Heart right ventricle (tissue), 16 donors: Measurements from ENCODE around the gene CPVL. TPM values are rescaled to one million over a fixed set of nuclear protein-coding genes. Genes with fewer than 3 reads are reported as not detected.

ENCODE experiments used
- ATAC-seq, 8 donors: fragments of 200-7000 bp; cut with Tn5 transposase; one replicate each; pipeline ENCODE4 v1.9.1; 2020; ENCODE audit warnings: mild to moderate bottlenecking in 8 of 8, moderate library complexity in 8 of 8, moderate number of reproducible peaks in 1 of 8
- DNase-seq, 2 donors: peaks; one replicate each; pipeline ENCODE4 v3.0.0-alpha.2; 2020
- H3K27ac ChIP-seq, 10 donors: fragments of 200-600 bp; sonication (generic) in 2 of 10; one replicate each; pipeline versions ENCODE4 v1.5.0 to v1.8.0; 2020 to 2022; ENCODE audit warnings: mild to moderate bottlenecking in 3 of 10
- H3K27me3 ChIP-seq, 7 donors: fragments of 200-600 bp; one replicate each; pipeline ENCODE4 v1.8.0; 2021 to 2022; ENCODE audit warnings: mild to moderate bottlenecking in 2 of 7
- H3K36me3 ChIP-seq, 9 donors: fragments of 200-600 bp; sonication (generic) in 1 of 9; one replicate each; pipeline versions ENCODE4 v1.5.0 to v1.8.0; 2020 to 2022; ENCODE audit warnings: mild to moderate bottlenecking in 2 of 9
- H3K4me1 ChIP-seq, 9 donors: fragments of 200-600 bp; sonication (generic) in 1 of 9; one replicate each; pipeline versions ENCODE4 v1.5.0 to v1.8.0; 2020 to 2022; ENCODE audit warnings: mild to moderate bottlenecking in 4 of 9
- H3K4me3 ChIP-seq, 10 donors: fragments of 200-600 bp; sonication (generic) in 2 of 10; one replicate each; pipeline versions ENCODE4 v1.5.0 to v1.8.0; 2020 to 2022; ENCODE audit warnings: mild to moderate bottlenecking in 7 of 10, moderate library complexity in 2 of 10
- H3K9me3 ChIP-seq, 11 donors: fragments of 200-600 bp in 10 of 11; sonication (generic) in 2 of 11; one replicate each; pipeline versions ENCODE4 v1.5.0 to v1.8.0; 2013 to 2022; ENCODE audit warnings: mild to moderate bottlenecking in 2 of 11, control low read depth in 1 of 11, moderate library complexity in 1 of 11
- WGBS, 2 donors: extraction: QIAGEN DNeasy Blood & Tissue Kit; methylation state at CpG; one replicate each; pipeline ENCODE4 v1.1.7; 2013; ENCODE audit warnings: inconsistent platforms in 1 of 2; 5-methylcytosine and 5-hydroxymethylcytosine counted together
- intact Hi-C, 10 donors: fragments of 100-400 bp; cut with DNase I; formaldehyde crosslinking; loops; one replicate each; pipeline versions ENCODE4 v1.11.1 to v1.14.2; 2022
- polyA plus RNA-seq, 2 donors: library from polyadenylated mRNA; stranded (reverse); fragments of 200-250 nt; gene quantifications; one replicate each; pipeline ENCODE4 v1.2.3, GENCODE V29; 2013
- total RNA-seq, 10 donors: library from RNA; stranded (reverse); fragmentation: NEBNext Ultra II Directional in 3 of 10; extraction: Animal tissue kit (Norgen Biotek cat#: 25700) in 3 of 10; gene quantifications; one replicate each; pipeline versions ENCODE4 v1.2.1 to v1.2.4, GENCODE V29; 2021 to 2023
- TF ChIP-seq, protein P1 (sequence below), 9 donors: fragments of 200-600 bp; sonication (generic) in 2 of 9; IDR thresholded peaks; one replicate each; pipeline versions ENCODE4 v1.5.0 to v1.8.0; 2021 to 2022; ENCODE audit warnings: antibody characterized with exemption in 9 of 9, mild to moderate bottlenecking in 5 of 9, moderate library complexity in 1 of 9
- donor health status: Arrhythmogenic right ventricular cardiomyopathy.
- donor health status: ischemic (EF 13 %, LVEDD 7.1; RV severe dilation, severe dysfunction).
- donor health status: healthy with polysubstance abuse.
- donor health status: DM: no; HTN: yes; CAD: no.
- donor health status: DM: no; HTN: no; CAD: no.
- donor health status: ischemic (EF 25% LVEDD 6.9; RV normal size, moderate dysfunction).
- donor health status: ischemic (EF 25% LVEDD 5.7; RV mildly dilated, moderate dysfunction).
- donor health status: healthy.
- donor health status: DM: yes; HTN: yes; CAD: no.
- donor health status: Ischemic cardiomyopathy.
- donor health status: ischemic (EF 35%, LVEDD 5.7; RV mildly dilated, moderate dysfunction).
- donor health status: nonischemic (EF 11% LVEDD 7.7; RV severe dilation, severe dysfunction).
- donor health status: DM: yes; HTN: yes; CAD: no.
- donor health status: PGD.
- donor health status: ischemic (EF 29% LVEDD 5.4; RV normal size, mild dysfunction).
- donor health status: nonischemic (EF 23%, LVEDD 6.1; RV moderate dilation, normal function).

The CPVL gene
- total and polyA plus RNA-seq, 12 donors: 49.4 to 215 (median 93.0) TPM

DNA sequence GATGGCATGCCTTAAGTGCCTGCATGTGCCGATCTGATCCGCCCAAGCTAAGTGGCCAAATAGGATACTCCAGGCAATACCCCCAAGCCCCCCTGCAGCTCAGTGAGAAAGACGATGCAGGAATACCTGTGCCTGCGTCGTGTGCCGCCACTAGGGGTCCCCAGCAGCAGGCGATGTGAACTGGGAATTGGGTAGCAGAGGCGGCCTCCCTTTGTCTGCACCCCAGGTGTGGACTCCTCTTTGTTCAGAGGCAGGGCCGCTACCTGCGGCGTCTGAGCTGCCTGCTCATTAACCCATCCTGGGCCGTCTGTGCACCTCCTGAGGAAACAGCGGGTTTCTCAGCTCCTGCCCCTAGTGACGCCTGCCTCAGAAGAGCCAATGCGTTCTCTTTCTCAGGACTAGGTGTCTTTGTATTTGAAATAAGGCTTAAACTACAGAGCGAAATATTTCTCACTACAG, 43.4 kb upstream of the CPVL start:
- Histone ChIP-seq H3K27ac (no peak overlapping the region), H3K36me3 (no peaks in the 10 kb centered on the region), H3K27me3 (peaks cover 0 to 29% (median 4%) of the 10 kb centered on the region in 7 donors), H3K4me1 (peaks cover 0 to 24% (median 4%) of the 10 kb centered on the region in 9 donors), H3K4me3 (no peak overlapping the region), H3K9me3 (no peaks in the 10 kb centered on the region)
- intact Hi-C loops: loop anchor here in 9 of 10 donors (1.0 to 10.0 kb wide), 10 partner anchors 75 to 265 kb away; no protein-coding TSS in a partner anchor
- TF ChIP-seq, protein P1, sequence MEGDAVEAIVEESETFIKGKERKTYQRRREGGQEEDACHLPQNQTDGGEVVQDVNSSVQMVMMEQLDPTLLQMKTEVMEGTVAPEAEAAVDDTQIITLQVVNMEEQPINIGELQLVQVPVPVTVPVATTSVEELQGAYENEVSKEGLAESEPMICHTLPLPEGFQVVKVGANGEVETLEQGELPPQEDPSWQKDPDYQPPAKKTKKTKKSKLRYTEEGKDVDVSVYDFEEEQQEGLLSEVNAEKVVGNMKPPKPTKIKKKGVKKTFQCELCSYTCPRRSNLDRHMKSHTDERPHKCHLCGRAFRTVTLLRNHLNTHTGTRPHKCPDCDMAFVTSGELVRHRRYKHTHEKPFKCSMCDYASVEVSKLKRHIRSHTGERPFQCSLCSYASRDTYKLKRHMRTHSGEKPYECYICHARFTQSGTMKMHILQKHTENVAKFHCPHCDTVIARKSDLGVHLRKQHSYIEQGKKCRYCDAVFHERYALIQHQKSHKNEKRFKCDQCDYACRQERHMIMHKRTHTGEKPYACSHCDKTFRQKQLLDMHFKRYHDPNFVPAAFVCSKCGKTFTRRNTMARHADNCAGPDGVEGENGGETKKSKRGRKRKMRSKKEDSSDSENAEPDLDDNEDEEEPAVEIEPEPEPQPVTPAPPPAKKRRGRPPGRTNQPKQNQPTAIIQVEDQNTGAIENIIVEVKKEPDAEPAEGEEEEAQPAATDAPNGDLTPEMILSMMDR (IDR thresholded peaks at IDR 0.05): peak; percentile 68 to 84 (median 80)
- ATAC-seq (peak in 7 of 8 donors; percentile 38 to 84 (median 66)), DNase-seq (peak; percentile 55 to 59)
- 19 to 30% methylated on average over 16 of the region's 16 CpGs for WGBS, 2 donors

DNA sequence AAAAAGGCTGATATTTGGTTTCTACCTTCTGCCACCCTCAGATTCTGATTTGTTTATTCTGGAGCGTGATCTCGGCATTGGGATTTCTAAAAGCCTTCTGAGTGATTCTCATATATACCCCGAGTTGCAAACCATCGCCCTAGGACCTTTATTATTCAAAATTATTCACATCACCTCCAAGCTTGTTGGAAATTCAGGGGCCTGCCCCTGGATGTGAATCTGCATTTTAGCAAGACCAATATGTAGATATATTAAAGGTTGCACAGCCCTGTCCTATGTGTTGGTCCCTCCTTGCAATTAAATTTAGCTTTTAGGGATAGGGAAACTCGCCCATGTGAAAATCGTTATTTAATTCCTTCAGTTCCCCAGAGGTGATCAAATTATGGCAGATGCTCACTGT, 39.3 kb upstream of the CPVL start:
- WGBS, 2 donors: 90 to 93% methylated on average over 6 of the region's 6 CpGs
- Histone ChIP-seq H3K36me3 (no peaks in the 10 kb centered on the region), H3K4me1 (peaks cover 0 to 11% (median 0%) of the 10 kb centered on the region in 9 donors), H3K27me3 (peaks cover 0 to 7% (median 0%) of the 10 kb centered on the region in 7 donors), H3K4me3 (no peak overlapping the region), H3K27ac (no peak overlapping the region), H3K9me3 (no peaks in the 10 kb centered on the region)
- TF ChIP-seq, protein P1 (IDR thresholded peaks at IDR 0.05): no peak
- intact Hi-C loops: loop anchor here in 4 of 10 donors (5.0 to 10.0 kb wide), 3 partner anchors 162 to 261 kb away; no protein-coding TSS in a partner anchor
- ATAC-seq: no peak
- no peak for DNase-seq

DNA sequence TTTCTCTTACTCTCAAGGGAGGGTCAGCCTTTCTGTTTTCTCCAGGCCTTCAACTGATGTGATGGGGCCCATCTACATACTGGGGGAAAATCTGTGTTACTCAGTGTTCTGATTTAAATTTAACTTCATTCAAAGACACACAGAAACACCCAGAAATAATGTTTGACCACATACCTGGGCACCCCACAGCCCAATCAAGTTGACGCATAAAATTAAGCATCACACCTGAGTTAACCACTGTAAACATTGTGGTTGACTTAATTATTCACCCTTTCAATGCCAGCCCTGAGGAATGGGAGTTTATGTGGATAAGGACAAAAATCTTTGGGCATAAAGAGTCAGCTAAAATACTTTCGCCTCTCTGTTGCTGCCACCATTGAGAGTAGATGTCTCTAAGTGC, 38.3 kb upstream of the CPVL start:
- intact Hi-C loops: loop anchor here in 1 of 10 donors (10.0 kb wide), 1 partner anchor 260 kb away; no protein-coding TSS in a partner anchor
- H3K27ac ChIP-seq: no peak overlapping the region
- H3K4me1 ChIP-seq: peaks cover 0 to 3% (median 0%) of the 10 kb centered on the region in 9 donors
- 97 to 98% methylated on average over 2 of the region's 2 CpGs for WGBS, 2 donors
- TF ChIP-seq, protein P1 (IDR thresholded peaks at IDR 0.05): no peak
- H3K27me3 ChIP-seq: peaks cover 0 to 2% (median 0%) of the 10 kb centered on the region in 7 donors
- no peak for ATAC-seq
- DNase-seq: no peak
- H3K36me3 ChIP-seq: no peaks in the 10 kb centered on the region
- no peaks in the 10 kb centered on the region for H3K9me3 ChIP-seq
- H3K4me3 ChIP-seq: no peak overlapping the region

DNA sequence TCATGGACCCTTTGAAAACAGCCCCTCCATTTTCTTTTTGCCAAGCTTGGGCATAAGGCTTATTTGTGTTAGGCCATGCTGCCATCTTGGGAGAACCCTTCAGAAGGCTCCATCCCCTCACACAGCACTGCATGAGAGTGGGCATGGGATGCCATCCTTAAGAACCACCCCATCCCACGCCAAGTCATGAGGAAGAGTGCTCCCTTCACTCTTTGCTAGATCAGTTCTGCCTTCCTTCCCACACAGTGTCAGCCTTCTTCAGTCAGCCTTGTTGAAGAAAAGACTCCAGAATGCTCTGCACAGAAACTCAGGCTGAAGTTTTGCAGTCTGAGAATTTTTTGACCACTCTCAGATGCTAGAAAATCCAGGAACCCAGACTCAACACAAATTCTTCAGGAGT, 32.8 kb upstream of the CPVL start:
- WGBS, 2 donors: 55 to 94% methylated on average over 1 of the region's 1 CpG
- Histone ChIP-seq H3K9me3 (peaks cover 0 to 4% (median 0%) of the 10 kb centered on the region in 11 donors), H3K27ac (peak overlapping the region in 1 of 10 donors; percentile 82), H3K4me3 (no peak overlapping the region), H3K4me1 (peaks cover 0 to 24% (median 0%) of the 10 kb centered on the region in 9 donors), H3K27me3 (no peaks in the 10 kb centered on the region), H3K36me3 (no peaks in the 10 kb centered on the region)
- ATAC-seq (no peak), DNase-seq (no peak)
- TF ChIP-seq, protein P1 (IDR thresholded peaks at IDR 0.05): no peak
- intact Hi-C loops: no loop called here
